Measurements from ENCODE around the gene RNF212B. TPM values are rescaled to one million over a fixed set of nuclear protein-coding genes. Genes with fewer than 3 reads are reported as not detected.

Gene RNF212B
- total and polyA plus RNA-seq, 2 of the 13 experiments (the other 11 are each of a cell fraction or from before 2014, with no cell fraction given) = 0.05 TPM; not detected in 1

DNA sequence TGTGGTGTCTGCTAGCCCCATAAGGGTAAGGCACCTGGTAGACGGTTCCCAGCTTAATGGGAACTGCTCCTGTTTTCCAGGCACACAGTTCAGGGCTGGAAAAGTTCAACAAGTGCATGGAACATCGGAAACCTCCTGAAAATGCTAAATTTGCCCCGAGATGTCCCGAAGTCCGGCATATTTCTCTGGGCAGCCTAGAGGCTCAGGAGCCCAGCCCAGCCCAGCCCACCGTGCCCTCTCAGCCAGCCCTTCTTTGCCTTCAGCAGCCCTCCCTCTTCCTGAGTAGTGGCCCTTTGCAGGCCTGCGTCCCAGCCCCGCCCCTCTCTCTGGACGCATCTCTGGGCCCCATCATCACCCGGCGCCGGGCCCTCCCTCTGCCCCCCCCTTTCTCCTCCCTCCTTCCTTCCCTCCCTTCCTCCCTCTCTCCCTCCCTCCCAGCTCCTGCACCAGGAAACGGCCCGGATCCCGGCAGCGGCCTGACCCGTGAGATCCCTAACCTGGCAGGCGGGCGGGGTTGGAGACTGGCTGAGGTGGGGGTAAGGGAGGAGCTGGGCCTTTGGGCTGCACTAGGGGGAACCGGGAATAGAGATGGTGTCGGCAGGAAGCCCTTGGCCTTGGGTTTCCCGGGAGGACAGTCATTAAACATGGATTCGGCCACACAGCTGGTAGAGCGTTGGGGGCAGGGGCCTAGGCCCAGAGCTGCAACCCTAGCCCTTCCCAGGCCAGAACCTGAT is 68.8 kb downstream of the RNF212B start, which contains the start of gene BCL2L2 (continued):
- TF ChIP-seq MTA1 (CRISPR knock-in tag; IDR thresholded peaks at IDR 0.05; ENCODE audit: borderline replicate concordance) = peak; percentile 98
- peak; percentile 97 for TF ChIP-seq REPIN1 (CRISPR knock-in tag; IDR thresholded peaks at IDR 0.05; ENCODE audit: borderline replicate concordance, low read depth)
- peak; percentile 42; the same call in 1 of the 2 replicates for TF ChIP-seq HNF4G (IDR thresholded peaks at IDR 0.05; ENCODE audit: borderline replicate concordance, low read depth, low read length)
- TF ChIP-seq HNF4G (CRISPR knock-in tag; IDR thresholded peaks at IDR 0.05; ENCODE audit: borderline replicate concordance, low read depth) = peak; percentile 91
- TF ChIP-seq HIVEP1 (CRISPR knock-in tag; IDR thresholded peaks at IDR 0.05) = peak; percentile 97
- no peak for TF ChIP-seq SMARCC2 (IDR thresholded peaks at IDR 0.05)
- TF ChIP-seq ZNF383 (CRISPR knock-in tag; IDR thresholded peaks at IDR 0.05; ENCODE audit: borderline replicate concordance) = no peak
- TF ChIP-seq ZC3H13 (CRISPR knock-in tag; IDR thresholded peaks at IDR 0.05) = no peak
- TF ChIP-seq TOE1 (CRISPR knock-in tag; IDR thresholded peaks at IDR 0.05) = no peak; the same call in none of the 2 replicates
- no peak; the same call in 1 of the 2 replicates for TF ChIP-seq ZNF253 (CRISPR knock-in tag; IDR thresholded peaks at IDR 0.05; ENCODE audit: borderline replicate concordance)
- no peak; the same call in 1 of the 2 replicates for TF ChIP-seq FOXM1 (CRISPR knock-in tag; IDR thresholded peaks at IDR 0.05)
- peak; percentile 97 for TF ChIP-seq MIER3 (CRISPR knock-in tag; IDR thresholded peaks at IDR 0.05; ENCODE audit: borderline replicate concordance)
- TF ChIP-seq ZNF251 (CRISPR knock-in tag; IDR thresholded peaks at IDR 0.05) = peak; percentile 60; the same call in 1 of the 2 replicates
- TF ChIP-seq ZNF331 (CRISPR knock-in tag; IDR thresholded peaks at IDR 0.05) = peak; percentile 86
- TF ChIP-seq RFXANK (CRISPR knock-in tag; IDR thresholded peaks at IDR 0.05) = no peak; the same call in none of the 2 replicates
- TF ChIP-seq NR0B2 (CRISPR knock-in tag; IDR thresholded peaks at IDR 0.05) = peak; percentile 68; the same call in 1 of the 2 replicates
- TF ChIP-seq ZBTB7B (CRISPR knock-in tag; IDR thresholded peaks at IDR 0.05) = peak; percentile 89
- no peak for TF ChIP-seq AHDC1 (CRISPR knock-in tag; IDR thresholded peaks at IDR 0.05; ENCODE audit: borderline replicate concordance)
- TF ChIP-seq, protein P1, sequence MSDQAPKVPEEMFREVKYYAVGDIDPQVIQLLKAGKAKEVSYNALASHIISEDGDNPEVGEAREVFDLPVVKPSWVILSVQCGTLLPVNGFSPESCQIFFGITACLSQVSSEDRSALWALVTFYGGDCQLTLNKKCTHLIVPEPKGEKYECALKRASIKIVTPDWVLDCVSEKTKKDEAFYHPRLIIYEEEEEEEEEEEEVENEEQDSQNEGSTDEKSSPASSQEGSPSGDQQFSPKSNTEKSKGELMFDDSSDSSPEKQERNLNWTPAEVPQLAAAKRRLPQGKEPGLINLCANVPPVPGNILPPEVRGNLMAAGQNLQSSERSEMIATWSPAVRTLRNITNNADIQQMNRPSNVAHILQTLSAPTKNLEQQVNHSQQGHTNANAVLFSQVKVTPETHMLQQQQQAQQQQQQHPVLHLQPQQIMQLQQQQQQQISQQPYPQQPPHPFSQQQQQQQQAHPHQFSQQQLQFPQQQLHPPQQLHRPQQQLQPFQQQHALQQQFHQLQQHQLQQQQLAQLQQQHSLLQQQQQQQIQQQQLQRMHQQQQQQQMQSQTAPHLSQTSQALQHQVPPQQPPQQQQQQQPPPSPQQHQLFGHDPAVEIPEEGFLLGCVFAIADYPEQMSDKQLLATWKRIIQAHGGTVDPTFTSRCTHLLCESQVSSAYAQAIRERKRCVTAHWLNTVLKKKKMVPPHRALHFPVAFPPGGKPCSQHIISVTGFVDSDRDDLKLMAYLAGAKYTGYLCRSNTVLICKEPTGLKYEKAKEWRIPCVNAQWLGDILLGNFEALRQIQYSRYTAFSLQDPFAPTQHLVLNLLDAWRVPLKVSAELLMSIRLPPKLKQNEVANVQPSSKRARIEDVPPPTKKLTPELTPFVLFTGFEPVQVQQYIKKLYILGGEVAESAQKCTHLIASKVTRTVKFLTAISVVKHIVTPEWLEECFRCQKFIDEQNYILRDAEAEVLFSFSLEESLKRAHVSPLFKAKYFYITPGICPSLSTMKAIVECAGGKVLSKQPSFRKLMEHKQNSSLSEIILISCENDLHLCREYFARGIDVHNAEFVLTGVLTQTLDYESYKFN (CRISPR knock-in tag; conservative IDR thresholded peaks at IDR 0.05) = peak; percentile 95
- TF ChIP-seq CC2D1A (CRISPR knock-in tag; IDR thresholded peaks at IDR 0.05) = no peak
- TF ChIP-seq ZNF879 (CRISPR knock-in tag; IDR thresholded peaks at IDR 0.05) = no peak
- TF ChIP-seq MIXL1 (CRISPR knock-in tag; IDR thresholded peaks at IDR 0.05) = peak; percentile 77

Measured in HepG2 (cell line).